Measurements from ENCODE around the gene SIDT2. TPM values are rescaled to one million over a fixed set of nuclear protein-coding genes. Genes with fewer than 3 reads are reported as not detected.
A peak's percentile ranks its signal among the peaks of the same experiment; 100 is the strongest.

SIDT2 gene
- total RNA-seq, 1 donor from 2014 or later, result 190 TPM

DNA sequence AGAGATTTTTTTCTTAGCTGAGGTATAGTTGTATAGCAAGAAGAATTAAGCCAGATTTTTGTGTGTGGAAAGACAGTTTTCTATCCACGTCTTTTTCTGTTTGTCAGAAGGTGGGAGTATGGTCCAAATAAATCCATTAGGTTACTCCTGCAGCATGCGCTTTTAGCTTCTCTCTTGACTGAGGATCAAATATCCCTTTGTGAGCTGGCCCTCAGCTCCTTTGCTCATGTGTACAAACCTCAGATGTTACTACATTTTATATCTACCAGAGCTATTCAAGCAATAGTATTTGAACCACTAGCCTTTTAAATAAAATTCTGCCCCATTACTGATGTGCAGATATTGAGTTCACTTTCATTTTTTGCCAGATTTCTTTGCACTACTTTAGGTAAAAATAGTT lies 8.8 kb upstream of the SIDT2 start:
- intact Hi-C loops (cut with DNase I), result no loop called here
- Histone ChIP-seq H3K36me3 (peaks cover 67% of the 10 kb centered on the region), H3K27ac (no peak overlapping the region), H3K27me3 (ENCODE audit: low read depth) (no peaks in the 10 kb centered on the region), H3K9me3 (no peaks in the 10 kb centered on the region), H3K4me1 (peaks cover 16% of the 10 kb centered on the region), H3K4me3 (no peak overlapping the region)
- no peak for ATAC-seq
- no peak for DNase-seq
- TF ChIP-seq, protein P1, sequence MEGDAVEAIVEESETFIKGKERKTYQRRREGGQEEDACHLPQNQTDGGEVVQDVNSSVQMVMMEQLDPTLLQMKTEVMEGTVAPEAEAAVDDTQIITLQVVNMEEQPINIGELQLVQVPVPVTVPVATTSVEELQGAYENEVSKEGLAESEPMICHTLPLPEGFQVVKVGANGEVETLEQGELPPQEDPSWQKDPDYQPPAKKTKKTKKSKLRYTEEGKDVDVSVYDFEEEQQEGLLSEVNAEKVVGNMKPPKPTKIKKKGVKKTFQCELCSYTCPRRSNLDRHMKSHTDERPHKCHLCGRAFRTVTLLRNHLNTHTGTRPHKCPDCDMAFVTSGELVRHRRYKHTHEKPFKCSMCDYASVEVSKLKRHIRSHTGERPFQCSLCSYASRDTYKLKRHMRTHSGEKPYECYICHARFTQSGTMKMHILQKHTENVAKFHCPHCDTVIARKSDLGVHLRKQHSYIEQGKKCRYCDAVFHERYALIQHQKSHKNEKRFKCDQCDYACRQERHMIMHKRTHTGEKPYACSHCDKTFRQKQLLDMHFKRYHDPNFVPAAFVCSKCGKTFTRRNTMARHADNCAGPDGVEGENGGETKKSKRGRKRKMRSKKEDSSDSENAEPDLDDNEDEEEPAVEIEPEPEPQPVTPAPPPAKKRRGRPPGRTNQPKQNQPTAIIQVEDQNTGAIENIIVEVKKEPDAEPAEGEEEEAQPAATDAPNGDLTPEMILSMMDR (IDR thresholded peaks at IDR 0.05), result no peak

DNA sequence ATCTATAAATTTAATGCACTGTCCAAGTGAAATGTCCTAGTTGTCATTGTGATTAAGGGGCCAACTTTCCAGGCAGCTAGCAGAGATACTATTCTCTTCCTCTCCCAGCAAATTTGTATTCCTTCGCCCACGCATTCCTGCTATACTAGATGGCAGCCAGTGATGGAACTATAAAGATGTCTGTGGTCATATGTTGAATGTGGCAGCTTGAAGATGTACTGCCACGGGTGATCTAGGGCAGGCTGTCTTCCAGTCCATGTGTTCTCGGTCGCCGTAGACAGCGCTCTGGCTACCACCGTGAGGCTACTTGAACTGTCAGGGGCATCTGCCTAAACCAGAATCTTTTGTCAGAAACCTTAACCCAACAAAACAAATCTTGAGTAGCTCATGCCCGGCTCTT lies 8.3 kb upstream of the SIDT2 start:
- H3K27me3 ChIP-seq (ENCODE audit: low read depth), result no peaks in the 10 kb centered on the region
- peaks cover 16% of the 10 kb centered on the region for H3K4me1 ChIP-seq
- TF ChIP-seq, protein P1 (IDR thresholded peaks at IDR 0.05), result no peak
- intact Hi-C loops (cut with DNase I), result no loop called here
- peaks cover 62% of the 10 kb centered on the region for H3K36me3 ChIP-seq
- H3K9me3 ChIP-seq, result no peaks in the 10 kb centered on the region
- DNase-seq (no peak), ATAC-seq (no peak)
- H3K27ac ChIP-seq, result no peak overlapping the region
- no peak overlapping the region for H3K4me3 ChIP-seq

DNA sequence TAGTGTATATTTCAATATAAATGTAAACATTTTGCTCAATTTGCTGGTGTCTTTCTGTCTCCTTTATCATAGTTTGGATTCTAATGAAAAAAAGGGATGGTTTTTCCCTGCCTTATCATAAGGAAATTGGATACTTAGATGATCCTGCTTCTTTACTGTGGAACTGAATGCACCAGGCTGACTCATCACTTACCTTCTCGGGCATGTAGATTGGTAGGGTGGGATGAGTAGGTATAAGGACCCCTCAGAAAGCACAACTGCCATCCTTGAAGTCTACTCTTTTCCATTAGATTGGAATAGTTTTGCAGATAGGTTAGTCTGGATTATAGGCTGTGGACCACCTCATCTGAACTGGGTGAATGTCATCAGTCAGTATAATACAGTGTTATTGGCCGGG lies 7.5 kb upstream of the SIDT2 start:
- Histone ChIP-seq H3K27me3 (ENCODE audit: low read depth) (no peaks in the 10 kb centered on the region), H3K4me1 (peaks cover 16% of the 10 kb centered on the region), H3K9me3 (no peaks in the 10 kb centered on the region), H3K27ac (no peak overlapping the region), H3K4me3 (no peak overlapping the region), H3K36me3 (peaks cover 54% of the 10 kb centered on the region)
- ATAC-seq (no peak), DNase-seq (no peak)
- TF ChIP-seq, protein P1 (IDR thresholded peaks at IDR 0.05), result no peak
- intact Hi-C loops (cut with DNase I), result no loop called here

DNA sequence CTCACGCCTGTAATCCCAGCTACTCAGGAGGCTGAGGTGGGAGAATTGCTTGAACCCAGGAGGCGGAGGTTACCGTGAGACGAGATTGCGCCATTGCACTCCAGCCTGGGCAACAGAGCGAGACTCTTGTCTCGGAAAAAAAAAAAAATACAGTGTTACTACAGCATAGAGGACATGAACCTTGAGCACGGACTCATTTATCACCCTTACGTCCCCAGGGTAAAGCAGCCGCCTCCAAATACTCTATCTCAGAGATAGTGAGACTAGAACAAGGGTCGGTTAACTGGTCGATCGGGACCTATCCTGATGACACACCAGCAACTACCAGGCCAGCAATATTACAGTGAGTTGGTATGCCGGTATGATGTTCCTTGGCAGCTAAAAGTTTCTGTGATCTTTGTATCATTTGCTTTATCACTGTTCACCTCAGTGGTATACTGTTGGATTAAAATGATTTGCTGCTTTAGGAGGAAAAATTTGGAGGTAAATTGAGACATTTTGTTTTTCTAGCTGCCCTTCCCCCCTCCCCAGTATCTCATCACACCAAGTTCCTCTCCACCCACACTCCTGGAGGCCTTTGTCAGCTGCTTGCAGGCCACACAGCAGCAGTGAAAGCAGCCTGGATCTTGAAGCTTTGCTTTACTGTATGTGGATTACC lies 7.0 kb upstream of the SIDT2 start:
- peaks cover 16% of the 10 kb centered on the region for H3K4me1 ChIP-seq
- DNase-seq (no peak), ATAC-seq (peak; percentile 64 to 72)
- no peak overlapping the region for H3K27ac ChIP-seq
- intact Hi-C loops (cut with DNase I), result no loop called here
- H3K36me3 ChIP-seq, result peaks cover 49% of the 10 kb centered on the region
- TF ChIP-seq, protein P1 (IDR thresholded peaks at IDR 0.05), result no peak
- H3K27me3 ChIP-seq (ENCODE audit: low read depth), result no peaks in the 10 kb centered on the region
- no peaks in the 10 kb centered on the region for H3K9me3 ChIP-seq
- no peak overlapping the region for H3K4me3 ChIP-seq

DNA sequence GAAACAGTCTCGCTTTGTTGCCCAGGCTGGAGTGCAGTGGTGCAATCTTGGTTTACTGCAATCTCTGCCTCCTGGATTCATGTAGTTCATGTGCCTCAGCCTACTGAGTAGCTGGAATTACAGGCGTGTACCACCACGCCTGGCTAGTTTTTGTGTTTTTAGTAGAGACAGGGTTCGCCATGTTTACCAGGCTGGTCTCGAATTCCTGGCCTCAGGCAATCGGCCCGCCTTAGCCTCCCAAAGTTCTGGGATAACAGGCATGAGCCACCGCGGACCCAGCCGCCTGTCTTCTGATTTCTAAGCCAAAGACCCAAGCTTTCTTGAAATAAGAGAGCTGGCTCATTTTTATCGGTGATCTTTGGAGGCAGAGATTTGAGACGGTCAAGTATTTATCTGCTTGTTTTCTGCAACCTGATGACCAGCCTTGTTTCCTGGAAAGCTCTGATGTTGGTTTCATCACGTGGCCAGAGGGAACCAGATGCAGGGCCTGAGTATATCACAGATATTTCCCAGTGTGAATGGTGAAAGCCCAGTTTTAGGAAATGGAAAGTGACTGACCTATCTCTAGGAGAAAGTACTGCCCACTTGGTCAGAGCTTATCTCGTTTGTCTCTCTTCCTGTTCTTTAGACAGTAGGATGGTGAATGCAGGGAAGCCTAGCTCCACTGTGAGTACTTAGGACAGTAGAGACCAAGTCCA lies 5.7 kb upstream of the SIDT2 start:
- H3K27me3 ChIP-seq (ENCODE audit: low read depth), result no peaks in the 10 kb centered on the region
- peaks cover 36% of the 10 kb centered on the region for H3K36me3 ChIP-seq
- peak overlapping the region; percentile 0 for H3K27ac ChIP-seq
- H3K4me3 ChIP-seq, result no peak overlapping the region
- TF ChIP-seq, protein P1 (IDR thresholded peaks at IDR 0.05), result no peak
- intact Hi-C loops (cut with DNase I), result no loop called here
- peaks cover 19% of the 10 kb centered on the region for H3K4me1 ChIP-seq
- H3K9me3 ChIP-seq, result no peaks in the 10 kb centered on the region
- peak; percentile 46 to 48 for ATAC-seq
- DNase-seq, result no peak
